Astrocyte of the spinal cord (primary cell): ENCODE results near the gene TANGO2.

Experiments
- DNase-seq: peaks from one replicate; pipeline ENCODE4 v3.0.0; 2011; ENCODE audit warnings: low read depth, low spot score
- H3K4me3 ChIP-seq: 2 replicates; pipeline ENCODE4 v1.5.1; 2011; ENCODE audit warnings: low read depth, mild to moderate bottlenecking, low read length, moderate library complexity
- in situ Hi-C: cut with HindIII; loops from 2 replicates; pipeline ENCODE4 v1.10.0; 2017; ENCODE audit warnings: low sequenced_read_pairs
- TF ChIP-seq, protein P1 (sequence below): IDR thresholded peaks from 2 replicates; pipeline ENCODE4 v1.5.1; 2012; ENCODE audit warnings: low read depth, mild to moderate bottlenecking, low read length, inconsistent platforms

Gene TANGO2, protein sequence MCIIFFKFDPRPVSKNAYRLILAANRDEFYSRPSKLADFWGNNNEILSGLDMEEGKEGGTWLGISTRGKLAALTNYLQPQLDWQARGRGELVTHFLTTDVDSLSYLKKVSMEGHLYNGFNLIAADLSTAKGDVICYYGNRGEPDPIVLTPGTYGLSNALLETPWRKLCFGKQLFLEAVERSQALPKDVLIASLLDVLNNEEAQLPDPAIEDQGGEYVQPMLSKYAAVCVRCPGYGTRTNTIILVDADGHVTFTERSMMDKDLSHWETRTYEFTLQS

DNA sequence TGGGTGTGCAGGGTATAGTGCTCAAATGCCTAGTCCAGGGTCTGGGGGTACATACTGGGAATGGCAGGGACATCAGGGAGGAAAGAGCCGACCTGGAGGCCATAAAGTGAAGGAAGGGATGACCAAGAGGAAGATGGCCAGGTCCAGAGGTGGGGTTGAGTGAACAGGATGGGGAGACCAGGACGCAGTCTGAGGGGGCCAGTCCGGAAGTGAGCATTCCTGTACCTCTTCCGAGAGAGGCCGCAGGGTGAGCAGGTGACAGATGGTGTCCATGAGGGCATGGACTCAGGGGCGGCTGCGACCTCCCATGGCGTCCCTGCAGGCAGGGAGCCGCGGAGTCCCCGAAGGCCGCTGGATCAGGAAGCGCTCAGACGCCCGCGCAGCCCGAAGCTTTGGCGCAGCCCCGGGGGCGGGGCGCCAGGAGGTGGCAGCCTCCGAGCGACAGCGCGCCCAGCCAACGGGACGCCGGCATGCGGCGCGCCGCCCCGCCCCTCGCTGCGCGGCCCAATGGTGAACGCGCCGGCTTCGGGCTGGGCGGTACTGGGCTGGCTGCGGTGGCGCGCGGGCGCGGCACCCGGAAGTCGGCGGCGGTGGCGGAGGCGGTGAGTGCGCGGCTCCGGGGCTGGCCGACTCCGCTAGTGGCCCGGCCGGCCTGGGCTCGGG lies at the start of gene TANGO2:
Gene TANGO2 (plus strand): TSS at position 578 of the 663 bp plus-strand sequence. CDS start 15,689 bp downstream, outside the sequence.
- in situ Hi-C loops = no loop called here
- TF ChIP-seq, protein P1, sequence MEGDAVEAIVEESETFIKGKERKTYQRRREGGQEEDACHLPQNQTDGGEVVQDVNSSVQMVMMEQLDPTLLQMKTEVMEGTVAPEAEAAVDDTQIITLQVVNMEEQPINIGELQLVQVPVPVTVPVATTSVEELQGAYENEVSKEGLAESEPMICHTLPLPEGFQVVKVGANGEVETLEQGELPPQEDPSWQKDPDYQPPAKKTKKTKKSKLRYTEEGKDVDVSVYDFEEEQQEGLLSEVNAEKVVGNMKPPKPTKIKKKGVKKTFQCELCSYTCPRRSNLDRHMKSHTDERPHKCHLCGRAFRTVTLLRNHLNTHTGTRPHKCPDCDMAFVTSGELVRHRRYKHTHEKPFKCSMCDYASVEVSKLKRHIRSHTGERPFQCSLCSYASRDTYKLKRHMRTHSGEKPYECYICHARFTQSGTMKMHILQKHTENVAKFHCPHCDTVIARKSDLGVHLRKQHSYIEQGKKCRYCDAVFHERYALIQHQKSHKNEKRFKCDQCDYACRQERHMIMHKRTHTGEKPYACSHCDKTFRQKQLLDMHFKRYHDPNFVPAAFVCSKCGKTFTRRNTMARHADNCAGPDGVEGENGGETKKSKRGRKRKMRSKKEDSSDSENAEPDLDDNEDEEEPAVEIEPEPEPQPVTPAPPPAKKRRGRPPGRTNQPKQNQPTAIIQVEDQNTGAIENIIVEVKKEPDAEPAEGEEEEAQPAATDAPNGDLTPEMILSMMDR = no peak
- peak; percentile 86 for DNase-seq
- peak within 1 kb of the TSS; percentile 71 for H3K4me3 ChIP-seq

DNA sequence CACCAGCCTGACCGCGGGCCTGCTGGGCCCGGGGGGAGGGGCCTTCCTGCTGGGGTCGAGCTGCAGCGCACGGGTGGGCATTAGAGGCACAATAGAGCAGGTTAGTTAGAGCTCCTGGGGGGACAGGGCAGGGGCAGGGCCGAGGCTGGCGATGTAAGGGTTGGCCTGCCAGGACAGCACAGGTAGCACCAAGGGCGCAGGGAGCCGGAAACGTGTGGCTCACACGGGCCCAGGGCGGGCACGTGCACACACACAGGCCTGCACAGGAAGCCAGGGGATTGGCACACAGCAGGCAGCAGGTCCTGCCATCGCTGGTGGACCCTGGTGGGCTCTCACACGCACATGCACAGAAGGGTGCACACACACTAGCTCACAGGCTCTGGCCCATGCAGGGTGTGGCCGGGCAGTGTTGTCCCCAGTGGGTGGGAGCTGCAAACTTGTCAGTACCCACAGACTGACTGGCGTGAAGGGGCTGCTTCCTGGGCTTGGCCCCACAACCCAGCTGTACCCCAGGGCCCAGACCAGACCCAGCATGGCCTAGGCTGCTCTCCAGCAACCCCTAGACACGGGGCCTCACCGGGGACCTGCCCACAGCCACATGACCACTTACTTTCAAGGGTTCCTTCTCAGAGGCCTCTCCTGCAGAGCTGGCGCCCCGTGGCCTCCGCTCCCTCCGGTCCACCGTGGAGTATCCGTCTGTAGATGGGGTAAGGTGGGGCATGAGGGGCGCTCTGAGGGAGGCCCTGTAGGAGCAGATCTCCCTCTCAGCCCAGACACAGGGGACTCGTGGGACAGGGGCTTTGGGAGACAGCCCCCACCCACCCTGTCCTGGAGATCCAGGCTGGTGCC lies 49.4 kb upstream of the TANGO2 start:
- TF ChIP-seq, protein P1 = no peak
- H3K4me3 ChIP-seq = no peak overlapping the region
- in situ Hi-C loops = no loop called here
- DNase-seq = no peak

DNA sequence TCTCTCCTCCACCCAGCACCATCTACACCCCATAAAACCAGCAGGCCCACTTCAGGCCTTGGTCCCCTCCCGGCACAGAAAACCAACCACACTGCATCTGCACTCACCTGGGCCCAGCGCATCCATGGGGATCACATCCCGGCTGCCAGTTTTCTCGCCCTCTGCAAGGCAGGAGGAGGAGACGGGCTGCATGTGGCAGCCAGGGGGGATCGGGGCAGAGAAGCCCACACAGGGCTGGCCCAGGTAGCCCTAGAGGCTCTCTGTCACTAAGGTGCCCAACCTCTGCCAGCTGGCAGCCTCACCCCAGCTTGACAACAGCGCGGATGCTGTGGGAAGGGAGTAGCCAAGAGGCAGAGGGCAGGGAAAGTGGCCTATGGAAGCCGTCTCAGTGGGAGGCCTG lies 48.7 kb upstream of the TANGO2 start:
- no peak overlapping the region for H3K4me3 ChIP-seq
- no peak for DNase-seq
- in situ Hi-C loops = no loop called here
- TF ChIP-seq, protein P1 = no peak

DNA sequence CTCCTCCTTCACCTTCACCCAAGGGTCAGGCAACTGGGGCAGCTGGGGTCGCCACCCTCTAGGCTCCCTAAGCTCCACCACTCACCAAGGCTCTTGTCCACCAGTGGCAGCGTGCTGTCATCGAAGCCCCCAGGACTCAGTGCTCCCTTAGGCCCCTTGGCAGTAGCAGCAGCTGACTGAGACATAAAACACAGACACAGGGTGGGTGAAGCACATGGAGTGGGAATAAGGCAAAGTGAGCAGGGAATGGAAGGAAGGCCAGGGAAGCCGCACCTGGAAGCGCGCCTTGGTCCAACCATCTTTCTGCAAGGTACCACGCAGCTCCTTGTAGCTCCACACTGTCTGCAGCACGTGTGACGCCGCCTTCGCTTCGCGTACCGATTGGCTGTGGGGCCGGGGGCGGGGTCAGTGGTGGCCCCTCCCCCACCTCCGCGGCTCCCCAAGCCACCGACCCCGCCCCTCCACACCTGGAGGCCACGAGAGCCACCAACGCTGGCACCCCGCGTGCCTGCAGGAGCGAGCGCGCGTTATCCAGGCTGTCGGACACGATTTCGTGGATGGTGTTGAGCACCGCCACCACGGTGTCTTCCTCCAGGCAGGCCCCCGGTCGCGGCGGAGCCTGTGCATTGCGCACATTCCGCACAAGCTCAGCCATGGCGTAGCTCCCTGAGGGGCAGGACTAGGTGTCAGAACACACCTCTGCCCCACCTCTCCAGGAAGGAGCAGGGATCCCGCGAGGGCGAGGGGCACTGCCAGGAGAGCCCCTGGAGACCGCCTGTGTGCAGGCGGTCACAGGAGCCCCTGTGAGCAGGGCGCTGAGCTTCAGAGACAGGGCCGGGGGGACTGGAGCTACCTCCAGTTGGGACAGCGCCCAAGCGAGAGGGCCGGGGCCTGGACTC lies 48.0 kb upstream of the TANGO2 start:
- TF ChIP-seq, protein P1 = no peak
- no peak overlapping the region for H3K4me3 ChIP-seq
- no peak for DNase-seq
- in situ Hi-C loops = no loop called here

DNA sequence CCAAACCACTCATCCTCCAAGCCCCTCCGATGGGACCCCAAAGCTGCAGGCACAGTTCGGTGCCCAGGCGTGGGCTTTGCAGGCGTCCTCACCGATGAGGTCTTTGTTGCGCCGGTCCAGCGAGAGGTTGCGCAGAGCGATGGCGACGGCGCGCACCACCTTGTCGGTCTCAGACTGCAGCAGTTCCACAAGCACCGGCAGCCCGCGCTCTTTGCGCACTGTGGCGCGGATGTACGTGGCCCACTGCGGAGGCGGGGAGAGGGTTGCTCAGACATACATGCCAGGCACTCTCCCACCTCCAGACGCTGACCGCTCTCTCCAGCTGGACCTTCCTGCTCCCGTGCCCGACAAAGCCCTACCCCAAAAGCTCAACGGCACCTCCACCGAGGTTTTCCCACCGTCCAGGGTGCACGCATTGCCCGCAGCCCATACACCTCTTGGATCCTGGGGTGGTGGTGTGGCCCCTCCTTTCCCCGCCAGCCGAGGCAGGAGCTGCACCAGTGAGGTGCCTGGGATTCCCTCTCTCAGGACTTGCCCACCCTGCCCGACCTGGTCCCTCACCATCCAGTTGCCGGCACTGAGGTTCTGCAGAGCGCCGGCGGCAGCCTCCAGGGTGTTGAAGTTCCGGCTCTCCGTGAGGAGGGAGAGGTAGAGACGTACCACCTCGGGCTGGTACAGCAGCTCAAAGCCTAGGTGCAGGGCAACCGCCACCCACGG lies 47.2 kb upstream of the TANGO2 start:
- DNase-seq = no peak
- no peak overlapping the region for H3K4me3 ChIP-seq
- in situ Hi-C loops = no loop called here
- TF ChIP-seq, protein P1 = no peak
